Eye (tissue), 1 donor: ENCODE data around the gene DGCR8.

Source experiments
- DNase-seq: peaks from one replicate; pipeline ENCODE4 v3.0.0-alpha.2; 2015

Gene DGCR8

GRCh38 chr22:20069331-20070042 lies 10.6 kb upstream of the DGCR8 start:
- DNase-seq = no peak

GRCh38 chr22:20071524-20071972 lies 8.5 kb upstream of the DGCR8 start:
- DNase-seq = no peak

GRCh38 chr22:20076627-20077172 lies 3.3 kb upstream of the DGCR8 start:
- DNase-seq = no peak

GRCh38 chr22:20080445-20080775 lies 369 bp downstream of the DGCR8 start:
- DNase-seq = no peak

- DNase-seq = peak; percentile 78
Observed at GRCh38 chr22:20080776-20081654, 974 bp downstream of the DGCR8 start.

- no peak for DNase-seq
Observed at GRCh38 chr22:20083157-20083890, 3.3 kb downstream of the DGCR8 start.

GRCh38 chr22:20083891-20084546 lies 4.0 kb downstream of the DGCR8 start:
- DNase-seq = no peak

- DNase-seq = peak; percentile 68
Observed at GRCh38 chr22:20084547-20085413, 4.7 kb downstream of the DGCR8 start.

GRCh38 chr22:20085651-20086050 lies 5.6 kb downstream of the DGCR8 start:
- DNase-seq = no peak

- no peak for DNase-seq
Observed at GRCh38 chr22:20086101-20086599, 6.1 kb downstream of the DGCR8 start.

GRCh38 chr22:20086763-20087162 lies 6.7 kb downstream of the DGCR8 start:
- DNase-seq = no peak

GRCh38 chr22:20087319-20088262 lies 7.5 kb downstream of the DGCR8 start:
- no peak for DNase-seq

- no peak for DNase-seq
Observed at GRCh38 chr22:20088263-20088648, 8.2 kb downstream of the DGCR8 start.

- no peak for DNase-seq
Observed at GRCh38 chr22:20089226-20089976, 9.4 kb downstream of the DGCR8 start.

- DNase-seq = no peak
Observed at GRCh38 chr22:20089977-20090729, 10.1 kb downstream of the DGCR8 start.

- no peak for DNase-seq
Observed at GRCh38 chr22:20090730-20091240, 10.7 kb downstream of the DGCR8 start.

GRCh38 chr22:20091690-20092476 lies 11.8 kb downstream of the DGCR8 start:
- no peak for DNase-seq

- no peak for DNase-seq
Observed at GRCh38 chr22:20092477-20092854, 12.4 kb downstream of the DGCR8 start.
